ENCODE results near the gene ID1.
A peak's percentile ranks its signal among the peaks of the same experiment; 100 is the strongest.

The ID1 gene, protein sequence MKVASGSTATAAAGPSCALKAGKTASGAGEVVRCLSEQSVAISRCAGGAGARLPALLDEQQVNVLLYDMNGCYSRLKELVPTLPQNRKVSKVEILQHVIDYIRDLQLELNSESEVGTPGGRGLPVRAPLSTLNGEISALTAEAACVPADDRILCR

DNA sequence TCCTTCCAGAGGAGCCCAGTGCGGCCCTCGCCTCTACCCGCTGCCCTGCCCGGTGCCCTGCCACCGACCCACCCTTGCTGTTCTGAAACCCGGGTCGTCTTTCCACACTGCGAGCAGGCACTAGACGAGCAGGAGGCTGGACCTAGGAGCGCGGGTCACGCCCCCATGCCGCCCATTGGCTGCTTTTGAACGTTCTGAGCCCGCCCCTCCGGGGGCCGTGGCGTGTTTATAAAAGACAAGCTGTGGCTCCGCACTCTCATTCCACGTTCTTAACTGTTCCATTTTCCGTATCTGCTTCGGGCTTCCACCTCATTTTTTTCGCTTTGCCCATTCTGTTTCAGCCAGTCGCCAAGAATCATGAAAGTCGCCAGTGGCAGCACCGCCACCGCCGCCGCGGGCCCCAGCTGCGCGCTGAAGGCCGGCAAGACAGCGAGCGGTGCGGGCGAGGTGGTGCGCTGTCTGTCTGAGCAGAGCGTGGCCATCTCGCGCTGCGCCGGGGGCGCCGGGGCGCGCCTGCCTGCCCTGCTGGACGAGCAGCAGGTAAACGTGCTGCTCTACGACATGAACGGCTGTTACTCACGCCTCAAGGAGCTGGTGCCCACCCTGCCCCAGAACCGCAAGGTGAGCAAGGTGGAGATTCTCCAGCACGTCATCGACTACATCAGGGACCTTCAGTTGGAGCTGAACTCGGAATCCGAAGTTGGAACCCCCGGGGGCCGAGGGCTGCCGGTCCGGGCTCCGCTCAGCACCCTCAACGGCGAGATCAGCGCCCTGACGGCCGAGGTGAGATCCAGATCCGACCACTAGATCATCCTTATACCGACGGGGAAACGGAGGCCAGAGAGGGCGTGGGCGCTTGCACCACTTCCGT, at the start of gene ID1:
Gene ID1 (plus strand): TSS at position 259 of the 871 bp plus-strand sequence. CDS start 99 bp downstream, at position 358.
- DNase-seq: peak; percentile 89

DNA sequence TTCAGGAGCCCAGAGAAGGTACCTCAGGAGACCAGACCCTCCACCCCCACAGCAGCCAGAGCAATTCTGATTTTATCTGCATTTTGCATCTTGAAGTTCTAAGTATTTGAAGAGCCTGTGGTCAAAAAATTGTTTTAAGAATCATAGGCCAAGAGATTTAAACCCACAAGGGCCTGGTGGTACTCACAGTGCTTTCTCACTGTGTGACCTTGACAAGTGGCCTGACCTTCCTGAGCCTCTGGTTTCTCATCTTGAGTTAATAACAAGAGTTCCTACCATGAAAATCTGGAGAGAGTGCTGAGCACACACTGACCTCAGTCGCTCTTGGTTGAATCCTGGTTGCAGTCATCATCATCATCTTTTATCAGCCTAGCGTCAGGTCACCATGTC, 45.4 kb upstream of the ID1 start:
- no peak for DNase-seq

GRCh38 chr20:31560094-31560745, 44.9 kb upstream of the ID1 start:
- DNase-seq: peak; percentile 81

- DNase-seq: no peak
These were observed 44.1 kb upstream of the ID1 start for GRCh38 chr20:31560746-31561598.

DNA sequence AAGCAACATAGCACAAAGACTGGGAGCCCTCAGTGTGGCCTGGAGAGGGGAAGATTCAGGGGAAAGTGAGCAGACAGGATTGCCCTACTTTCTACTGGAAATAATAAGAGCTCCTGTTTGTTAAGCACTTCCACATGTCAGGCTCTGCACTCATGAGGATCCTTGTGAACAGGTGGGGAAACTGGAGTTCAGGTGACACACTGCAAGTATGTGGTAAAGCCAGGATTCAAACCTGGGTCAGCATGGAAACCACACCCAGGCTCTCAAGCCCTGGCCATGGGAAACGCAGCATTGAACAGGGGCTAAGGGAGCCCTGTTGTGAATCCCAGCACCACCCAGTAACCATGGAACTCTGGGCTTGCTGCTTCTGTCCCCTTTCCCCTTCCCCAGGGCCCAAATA, 42.8 kb upstream of the ID1 start:
- no peak for DNase-seq

DNA sequence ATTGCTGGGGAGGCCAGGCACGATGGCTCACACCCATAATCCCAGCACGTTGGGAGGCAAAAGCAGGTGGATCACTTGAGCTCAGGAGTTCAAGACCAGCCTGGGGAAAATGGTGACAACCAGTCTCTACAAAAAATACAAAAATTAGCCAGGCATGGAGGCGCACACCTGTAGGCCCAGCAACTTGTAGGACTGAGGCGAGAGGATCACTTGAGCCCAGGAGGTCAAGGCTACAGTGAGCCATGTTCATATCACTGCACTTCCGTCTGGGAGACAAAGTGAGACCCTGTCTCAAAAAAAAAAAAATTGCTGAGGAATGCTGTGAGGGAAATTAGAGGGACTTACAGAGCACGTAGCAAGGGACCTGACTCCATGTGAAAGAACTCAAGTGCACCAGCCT, 40.8 kb upstream of the ID1 start:
- no peak for DNase-seq

- DNase-seq: no peak
These were observed 39.3 kb upstream of the ID1 start for GRCh38 chr20:31565699-31566318.

DNA sequence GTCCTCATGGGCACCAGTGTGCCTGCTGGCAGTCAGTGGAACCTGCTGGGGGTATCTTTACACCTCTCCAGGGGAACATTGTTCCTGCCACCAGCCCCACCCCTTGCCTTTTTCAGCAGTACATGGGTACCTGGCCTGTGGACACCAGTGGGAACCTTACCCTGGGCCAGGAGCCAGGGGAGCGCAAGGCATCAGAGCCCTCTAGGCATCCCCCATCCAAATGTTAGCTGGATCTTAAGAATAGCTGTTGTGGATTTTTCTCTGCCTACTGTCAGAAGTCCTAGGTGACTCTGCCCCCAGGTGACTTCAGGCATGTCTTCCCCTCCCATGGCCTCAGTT, 38.8 kb upstream of the ID1 start:
- DNase-seq: no peak

DNA sequence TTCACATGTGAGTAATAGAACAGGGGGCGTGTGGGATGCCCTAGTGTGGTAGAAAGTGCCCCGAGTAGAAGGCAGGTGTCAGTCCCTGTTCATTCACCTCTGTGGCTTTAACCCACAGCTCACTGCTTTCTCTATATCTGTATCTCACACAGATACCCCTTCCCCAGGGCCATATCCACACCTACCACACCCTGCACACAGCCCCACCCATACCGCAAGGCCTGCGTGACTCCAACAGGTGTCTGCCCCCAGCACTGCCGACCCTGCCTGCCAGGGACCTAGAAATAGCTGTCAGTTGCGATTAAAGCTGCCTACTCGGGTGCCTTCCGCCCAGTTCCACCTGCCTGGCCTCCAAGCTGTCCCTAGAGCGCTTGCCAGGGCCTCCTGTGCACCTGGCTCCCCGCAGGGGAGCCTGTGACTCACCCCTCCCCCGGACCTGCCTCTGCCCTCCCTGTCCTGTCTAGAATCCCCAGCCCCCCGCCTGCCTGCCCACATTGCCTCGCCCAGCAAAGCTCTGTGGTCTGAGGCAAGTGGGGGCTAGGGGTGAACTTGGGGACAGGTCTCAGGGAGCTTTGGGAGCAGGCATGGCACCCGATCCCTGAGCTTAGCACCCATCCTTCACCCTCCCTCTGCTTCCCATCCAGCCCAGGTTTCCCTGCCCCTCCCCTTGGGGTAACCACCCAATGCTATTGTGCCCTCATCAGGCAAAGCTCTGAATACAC, 38.3 kb upstream of the ID1 start:
- DNase-seq: no peak

GRCh38 chr20:31567380-31567720, 37.7 kb upstream of the ID1 start:
- DNase-seq: no peak

DNA sequence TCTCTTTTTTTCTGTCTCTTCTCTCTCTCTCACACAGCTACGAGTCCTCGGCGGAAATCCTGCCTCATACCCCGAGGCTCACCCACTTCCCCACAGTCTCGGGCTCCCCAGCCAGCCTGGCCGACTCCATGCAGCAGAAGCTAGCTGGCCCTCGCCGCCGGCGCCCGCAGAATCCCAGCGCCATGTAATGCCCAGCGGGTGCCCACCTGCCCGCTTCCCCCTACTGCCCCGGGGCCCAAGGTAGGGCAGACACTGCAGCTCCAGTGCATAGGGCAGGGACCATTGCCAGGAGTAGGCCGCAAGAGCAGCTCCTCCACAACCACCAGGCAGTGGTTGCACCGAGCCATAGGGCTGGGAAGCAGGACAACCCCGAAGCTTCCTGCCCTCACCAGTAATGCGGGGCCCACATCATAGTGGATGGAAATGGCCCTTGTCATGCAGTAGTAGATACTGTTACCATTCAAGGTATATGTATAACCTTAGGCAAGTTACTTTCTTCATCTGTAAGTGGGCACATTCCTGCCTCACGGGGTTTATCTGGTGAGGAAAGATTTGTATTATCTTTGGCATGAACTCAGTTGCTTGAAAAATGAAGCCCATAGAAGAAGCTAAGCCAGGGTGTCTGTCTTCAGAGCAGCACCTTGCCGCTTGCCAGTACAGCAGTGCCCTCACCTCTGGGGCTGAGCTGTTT, 36.9 kb upstream of the ID1 start:
- no peak for DNase-seq

- DNase-seq: no peak
These were observed 36.3 kb upstream of the ID1 start for GRCh38 chr20:31568773-31569162.

DNA sequence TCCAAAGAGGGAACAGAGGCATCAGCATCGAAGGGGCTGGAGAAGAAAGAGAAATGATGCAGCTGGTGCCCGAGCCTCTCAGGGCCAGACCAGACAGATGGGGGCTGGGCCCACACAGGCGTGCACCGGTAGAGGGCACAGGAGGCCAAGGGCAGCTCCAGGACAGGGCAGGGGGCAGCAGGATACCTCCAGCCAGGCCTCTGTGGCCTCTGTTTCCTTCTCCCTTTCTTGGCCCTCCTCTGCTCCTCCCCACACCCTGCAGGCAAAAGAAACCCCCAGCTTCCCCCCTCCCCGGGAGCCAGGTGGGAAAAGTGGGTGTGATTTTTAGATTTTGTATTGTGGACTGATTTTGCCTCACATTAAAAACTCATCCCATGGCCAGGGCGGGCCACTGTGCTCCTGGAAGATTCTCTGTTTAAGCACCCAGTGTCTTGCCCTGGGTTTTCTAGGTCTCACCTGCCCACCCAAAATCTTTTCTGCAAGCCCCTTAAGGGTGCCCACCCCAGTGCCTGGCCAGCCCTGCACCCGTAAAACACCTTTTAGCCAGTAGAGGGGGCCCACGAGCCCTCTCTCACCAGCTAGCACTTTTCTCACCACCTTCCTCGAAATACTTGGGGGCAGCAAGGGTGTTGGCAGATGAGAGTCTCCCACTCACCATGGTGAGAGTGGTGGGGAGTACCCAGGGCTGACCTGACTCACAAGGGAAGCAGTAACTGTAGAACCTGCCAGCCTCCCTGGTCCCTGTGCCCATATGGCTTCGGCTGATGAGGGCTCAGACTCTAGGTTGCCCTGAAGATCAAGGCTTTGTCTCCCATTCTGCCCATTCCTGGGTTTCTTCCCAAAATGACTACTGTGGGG, 35.7 kb upstream of the ID1 start:
- peak; percentile 53 for DNase-seq

DNA sequence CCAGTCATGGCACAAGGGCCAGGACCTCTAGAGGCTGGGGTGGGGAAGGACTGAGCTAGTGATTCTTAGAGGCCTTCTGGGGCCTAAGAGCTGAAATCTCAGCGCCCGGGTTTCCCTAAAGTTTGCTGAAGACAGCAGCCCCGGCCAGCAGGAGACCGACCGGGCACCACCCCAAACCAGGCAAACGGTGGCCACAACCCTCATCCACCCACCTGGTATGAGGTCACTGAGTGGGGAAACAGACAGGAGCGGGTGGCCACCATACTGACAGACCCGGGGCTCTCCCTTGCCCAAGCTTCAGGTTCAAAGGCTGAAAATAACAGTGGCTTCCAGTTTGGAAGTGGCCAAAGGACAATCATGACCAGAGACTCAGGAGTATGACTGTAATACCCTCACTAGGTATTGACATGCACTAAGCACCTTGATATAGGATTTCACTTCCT, 35.0 kb upstream of the ID1 start:
- no peak for DNase-seq

DNA sequence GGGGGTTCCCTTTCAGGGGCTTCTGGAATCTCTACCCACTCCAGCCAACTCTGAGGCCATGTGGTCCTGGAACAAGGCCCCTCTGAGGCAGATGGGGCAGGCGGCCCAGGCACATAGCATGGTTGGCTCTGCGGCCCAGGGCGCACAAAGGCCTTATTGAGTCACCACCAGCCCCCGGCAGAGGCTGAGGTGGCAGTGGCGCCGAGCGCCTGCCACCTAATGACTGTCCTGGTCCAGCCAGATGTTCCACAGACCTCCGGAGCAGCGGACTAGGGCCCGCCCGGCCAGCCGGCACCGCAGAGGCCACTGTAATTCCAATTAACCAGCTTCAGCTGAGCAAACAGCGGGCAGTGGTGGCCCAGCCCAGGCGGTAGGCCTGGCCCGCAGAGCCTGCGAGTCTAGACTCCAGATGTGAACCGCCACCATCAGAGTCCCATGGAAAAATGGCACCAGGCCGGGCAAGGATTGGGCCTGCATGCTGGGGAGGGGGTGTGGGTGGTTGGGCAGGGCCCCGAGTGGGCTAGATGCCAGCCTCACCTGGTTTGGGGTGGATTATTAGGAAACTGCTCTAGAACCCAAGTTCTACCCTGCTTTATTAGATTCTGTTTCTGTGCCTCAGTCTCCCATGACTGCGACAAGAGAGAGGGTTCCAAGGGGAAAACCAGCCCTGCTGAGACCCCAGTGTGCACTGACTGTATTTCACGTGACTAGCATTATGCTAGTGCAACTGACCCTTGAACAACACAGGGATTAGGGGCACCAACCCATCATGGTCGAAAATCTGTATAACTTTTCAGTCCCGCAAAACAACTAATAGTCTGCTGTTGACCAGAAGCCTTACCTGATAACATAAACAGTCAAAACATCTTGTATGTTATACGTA, 34.1 kb upstream of the ID1 start:
- no peak for DNase-seq

GRCh38 chr20:31572042-31572700, 32.9 kb upstream of the ID1 start:
- peak; percentile 16 for DNase-seq

- peak; percentile 89 for DNase-seq
These were observed 32.2 kb upstream of the ID1 start for GRCh38 chr20:31572701-31573554.
